HFFc6 (cell line): ENCODE results near the gene ANKH. TPM values are rescaled to one million over a fixed set of nuclear protein-coding genes. Genes with fewer than 3 reads are reported as not detected.

Experiments used
- DNase-seq: peaks from one replicate; pipeline ENCODE4 v3.0.0-alpha.2; 2018
- H3K27ac Mint-ChIP-seq: 2 replicates; pipeline ENCODE4 v1.8.0; 2020; ENCODE audit warnings: mild to moderate bottlenecking, mixed read lengths
- H3K27me3 Mint-ChIP-seq: 2 replicates; pipeline ENCODE4 v1.8.0; 2021; ENCODE audit warnings: mild to moderate bottlenecking, moderate library complexity, mixed read lengths; ENCODE audit not compliant: insufficient read depth
- H3K36me3 Mint-ChIP-seq: 2 replicates; pipeline ENCODE4 v1.8.0; 2021; ENCODE audit warnings: low read depth, mixed read lengths
- H3K4me1 Mint-ChIP-seq: 2 replicates; pipeline ENCODE4 v1.8.0; 2020; ENCODE audit warnings: low read depth, mixed read lengths
- H3K4me3 Mint-ChIP-seq: 2 replicates; pipeline ENCODE4 v1.8.0; 2020; ENCODE audit warnings: mild to moderate bottlenecking, moderate library complexity, mixed read lengths
- H3K9me3 Mint-ChIP-seq: 2 replicates; pipeline ENCODE4 v1.8.0; 2020; ENCODE audit warnings: mild to moderate bottlenecking, mixed read lengths
- total RNA-seq, 6 experiments: library from RNA; stranded (reverse); fragmentation: NEBNext Ultra II Directional; extraction: Animal tissue kit (Norgen Biotek cat#: 25700); gene quantifications; 2 replicates in 1 of 6; 3 replicates in 5 of 6; pipeline ENCODE4 v1.2.3, GENCODE V29; 2021
- TF ChIP-seq, protein P1 (sequence below): fragments of 200-600 bp; sonication (generic); IDR thresholded peaks from 2 replicates; pipeline ENCODE4 v1.5.0; 2021; ENCODE audit warnings: antibody characterized with exemption, mild to moderate bottlenecking

Gene ANKH
- total RNA-seq, 6 experiments from 2014 or later, result 32.5 to 35.7 (median 33.0) TPM

DNA sequence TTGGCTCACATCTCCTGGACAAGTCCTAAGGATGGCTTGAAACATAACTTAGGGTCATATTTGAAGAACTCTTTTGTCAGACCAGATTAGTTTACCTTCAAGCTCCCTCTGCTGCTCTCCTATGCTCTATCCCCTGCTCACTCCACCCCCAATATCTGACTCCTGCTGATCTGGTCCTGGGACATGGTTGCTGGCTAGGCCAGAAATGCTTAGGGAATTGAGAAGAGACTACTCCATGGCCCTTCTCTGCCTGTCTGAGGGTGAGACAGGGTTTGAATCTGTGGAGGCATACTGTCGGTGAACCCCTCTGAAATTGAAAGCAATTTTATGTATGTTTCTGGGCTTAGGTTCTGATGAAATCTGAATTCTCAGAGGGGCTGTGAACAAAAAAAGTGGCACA is 203.8 kb downstream of the ANKH start:
- Mint-ChIP-seq H3K4me1 (peaks cover 70% of the 10 kb centered on the region), H3K27ac (0 out of 2 replicates have a peak overlapping the region, but pooled peaks have one; percentile 2)

DNA sequence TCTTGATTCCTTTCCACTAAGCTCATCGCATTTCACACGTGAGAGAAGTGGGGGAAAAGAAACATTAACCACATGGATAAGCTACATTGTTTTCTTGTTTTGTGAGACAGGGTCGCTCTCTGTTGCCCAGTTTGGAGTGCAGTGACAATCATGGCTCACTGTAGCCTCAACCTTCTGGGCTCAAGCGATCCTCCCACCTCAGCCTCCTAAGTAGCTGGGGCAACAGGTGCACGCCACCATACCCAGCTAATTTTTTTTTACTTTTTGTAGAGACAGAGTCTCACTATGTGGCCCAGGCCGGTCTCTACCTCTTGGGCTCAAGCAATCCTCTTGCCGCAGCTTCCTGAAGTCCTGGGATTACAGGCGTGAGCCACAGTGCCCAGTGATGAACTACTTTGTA is 204.3 kb downstream of the ANKH start:
- no peaks in the 10 kb centered on the region for H3K9me3 Mint-ChIP-seq
- no peak overlapping the region for H3K27ac Mint-ChIP-seq
- DNase-seq, result no peak
- H3K36me3 Mint-ChIP-seq, result no peaks in the 10 kb centered on the region; the same call in 1 of the 2 replicates
- peaks cover 65% of the 10 kb centered on the region for H3K4me1 Mint-ChIP-seq
- H3K4me3 Mint-ChIP-seq, result no peak overlapping the region
- H3K27me3 Mint-ChIP-seq, result no peaks in the 10 kb centered on the region
- TF ChIP-seq, protein P1, sequence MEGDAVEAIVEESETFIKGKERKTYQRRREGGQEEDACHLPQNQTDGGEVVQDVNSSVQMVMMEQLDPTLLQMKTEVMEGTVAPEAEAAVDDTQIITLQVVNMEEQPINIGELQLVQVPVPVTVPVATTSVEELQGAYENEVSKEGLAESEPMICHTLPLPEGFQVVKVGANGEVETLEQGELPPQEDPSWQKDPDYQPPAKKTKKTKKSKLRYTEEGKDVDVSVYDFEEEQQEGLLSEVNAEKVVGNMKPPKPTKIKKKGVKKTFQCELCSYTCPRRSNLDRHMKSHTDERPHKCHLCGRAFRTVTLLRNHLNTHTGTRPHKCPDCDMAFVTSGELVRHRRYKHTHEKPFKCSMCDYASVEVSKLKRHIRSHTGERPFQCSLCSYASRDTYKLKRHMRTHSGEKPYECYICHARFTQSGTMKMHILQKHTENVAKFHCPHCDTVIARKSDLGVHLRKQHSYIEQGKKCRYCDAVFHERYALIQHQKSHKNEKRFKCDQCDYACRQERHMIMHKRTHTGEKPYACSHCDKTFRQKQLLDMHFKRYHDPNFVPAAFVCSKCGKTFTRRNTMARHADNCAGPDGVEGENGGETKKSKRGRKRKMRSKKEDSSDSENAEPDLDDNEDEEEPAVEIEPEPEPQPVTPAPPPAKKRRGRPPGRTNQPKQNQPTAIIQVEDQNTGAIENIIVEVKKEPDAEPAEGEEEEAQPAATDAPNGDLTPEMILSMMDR, result no peak

More for the DNA sequence above, 203.8 kb downstream of the ANKH start:
- no peaks in the 10 kb centered on the region for H3K9me3 Mint-ChIP-seq
- H3K27me3 Mint-ChIP-seq, result no peaks in the 10 kb centered on the region
- DNase-seq, result no peak
- H3K4me3 Mint-ChIP-seq, result no peak overlapping the region
- H3K36me3 Mint-ChIP-seq, result no peaks in the 10 kb centered on the region; the same call in 1 of the 2 replicates
- TF ChIP-seq, protein P1, result no peak

DNA sequence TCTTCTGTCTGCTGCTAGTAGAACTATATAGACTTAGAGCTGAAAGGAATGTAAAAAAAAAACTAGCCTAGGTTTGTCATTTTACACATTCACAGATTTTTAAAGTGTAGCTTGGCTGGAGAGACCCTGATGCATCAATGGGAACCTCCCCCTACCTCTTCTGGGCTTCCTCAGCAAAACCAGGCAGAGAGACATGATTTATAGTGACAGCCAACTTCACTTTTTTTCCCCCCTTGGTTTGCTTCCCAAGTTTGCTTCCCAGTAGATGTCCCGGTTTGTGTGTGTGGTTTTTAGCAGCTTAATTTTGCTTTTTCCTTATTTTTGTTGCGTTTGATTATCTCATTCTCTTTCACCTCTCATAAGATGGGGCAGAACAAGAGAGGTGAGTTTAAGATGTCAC is 205.2 kb downstream of the ANKH start:
- peak overlapping the region; percentile 34; the same call in 1 of the 2 replicates for H3K27ac Mint-ChIP-seq
- TF ChIP-seq, protein P1, result no peak
- H3K4me1 Mint-ChIP-seq, result peaks cover 63% of the 10 kb centered on the region
- no peaks in the 10 kb centered on the region; the same call in 1 of the 2 replicates for H3K36me3 Mint-ChIP-seq
- no peaks in the 10 kb centered on the region for H3K9me3 Mint-ChIP-seq
- no peak for DNase-seq
- no peaks in the 10 kb centered on the region for H3K27me3 Mint-ChIP-seq
- peak overlapping the region; percentile 99 for H3K4me3 Mint-ChIP-seq

DNA sequence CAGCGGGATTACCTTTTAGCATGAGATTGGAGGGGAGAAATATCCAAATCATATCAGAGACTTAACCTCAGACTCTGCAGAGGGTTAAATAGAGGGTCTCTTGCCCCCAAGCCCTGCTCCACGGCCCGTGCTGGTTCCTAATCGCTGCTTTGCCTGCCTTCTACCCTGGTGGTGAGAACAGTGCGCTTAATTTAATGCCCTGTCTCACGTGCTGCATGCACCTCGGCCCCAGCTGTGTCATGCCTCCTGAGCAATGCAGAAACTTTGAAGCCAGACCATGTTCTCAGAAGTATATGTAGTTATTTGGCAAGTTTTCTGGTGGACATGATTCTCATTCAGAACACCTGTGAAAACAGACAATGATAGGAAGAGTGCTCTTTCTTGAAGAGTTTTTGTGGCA is 205.6 kb downstream of the ANKH start:
- peak overlapping the region; percentile 99 for H3K4me3 Mint-ChIP-seq
- H3K27me3 Mint-ChIP-seq, result no peaks in the 10 kb centered on the region
- TF ChIP-seq, protein P1, result peak; percentile 32; the same call in 1 of the 2 replicates
- no peaks in the 10 kb centered on the region; the same call in 1 of the 2 replicates for H3K36me3 Mint-ChIP-seq
- no peaks in the 10 kb centered on the region for H3K9me3 Mint-ChIP-seq
- DNase-seq, result peak; percentile 32
- H3K4me1 Mint-ChIP-seq, result peaks cover 63% of the 10 kb centered on the region
- no peak overlapping the region; the same call in 1 of the 2 replicates for H3K27ac Mint-ChIP-seq

DNA sequence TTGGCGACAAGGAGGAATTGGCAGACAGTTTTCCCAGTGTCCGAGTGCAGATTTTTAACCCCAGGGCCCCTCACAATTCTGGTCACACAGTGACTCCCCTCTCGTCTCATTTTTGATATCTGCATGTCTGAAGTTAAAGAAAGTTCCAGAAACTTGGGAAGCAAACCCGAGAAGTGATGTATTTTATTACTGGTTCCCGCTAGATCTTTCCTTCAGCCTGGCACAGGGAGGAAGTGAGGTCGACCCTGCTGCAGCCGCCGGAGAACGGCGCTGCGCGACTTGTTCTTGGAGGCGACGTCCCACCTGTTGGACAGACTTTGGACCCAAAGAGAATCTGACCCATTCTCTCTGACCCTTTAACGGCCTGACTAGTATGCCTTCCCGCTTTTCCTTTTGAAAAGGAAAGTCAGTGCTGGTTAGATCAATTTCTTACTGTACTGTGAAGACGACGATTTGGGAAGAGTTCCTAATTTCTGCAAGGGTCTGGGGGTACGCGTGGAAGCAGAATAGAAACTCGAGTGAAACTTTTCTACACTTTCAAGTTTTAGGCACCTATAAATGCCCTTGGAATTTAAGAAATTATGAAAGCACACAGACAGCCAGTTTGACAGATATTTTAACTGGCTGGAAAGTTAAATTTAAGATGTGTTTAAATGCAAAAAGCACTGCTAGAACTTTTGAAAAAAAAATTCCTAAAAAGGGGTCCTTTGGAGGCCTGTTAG is 206.3 kb downstream of the ANKH start:
- Mint-ChIP-seq H3K27me3 (no peaks in the 10 kb centered on the region), H3K4me3 (peak overlapping the region; percentile 99), H3K4me1 (peaks cover 67% of the 10 kb centered on the region), H3K36me3 (no peaks in the 10 kb centered on the region; the same call in 1 of the 2 replicates), H3K27ac (peak overlapping the region; percentile 81), H3K9me3 (no peaks in the 10 kb centered on the region)
- DNase-seq, result peak; percentile 6
- TF ChIP-seq, protein P1, result no peak; the same call in 1 of the 2 replicates
